VCaP (cell line): Measurements from ENCODE around the gene PMEPA1.

Experiments
- H3K27ac ChIP-seq: fragments of 450-650 bp; 2 replicates; pipeline ENCODE4 v1.5.1; 2017
- TF ChIP-seq, protein P1 (sequence below): fragments of 450-650 bp; conservative IDR thresholded peaks from 2 replicates; pipeline ENCODE4 v1.5.1; 2017; ENCODE audit warnings: mild to moderate bottlenecking, moderate library complexity

Gene PMEPA1, protein sequence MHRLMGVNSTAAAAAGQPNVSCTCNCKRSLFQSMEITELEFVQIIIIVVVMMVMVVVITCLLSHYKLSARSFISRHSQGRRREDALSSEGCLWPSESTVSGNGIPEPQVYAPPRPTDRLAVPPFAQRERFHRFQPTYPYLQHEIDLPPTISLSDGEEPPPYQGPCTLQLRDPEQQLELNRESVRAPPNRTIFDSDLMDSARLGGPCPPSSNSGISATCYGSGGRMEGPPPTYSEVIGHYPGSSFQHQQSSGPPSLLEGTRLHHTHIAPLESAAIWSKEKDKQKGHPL

DNA sequence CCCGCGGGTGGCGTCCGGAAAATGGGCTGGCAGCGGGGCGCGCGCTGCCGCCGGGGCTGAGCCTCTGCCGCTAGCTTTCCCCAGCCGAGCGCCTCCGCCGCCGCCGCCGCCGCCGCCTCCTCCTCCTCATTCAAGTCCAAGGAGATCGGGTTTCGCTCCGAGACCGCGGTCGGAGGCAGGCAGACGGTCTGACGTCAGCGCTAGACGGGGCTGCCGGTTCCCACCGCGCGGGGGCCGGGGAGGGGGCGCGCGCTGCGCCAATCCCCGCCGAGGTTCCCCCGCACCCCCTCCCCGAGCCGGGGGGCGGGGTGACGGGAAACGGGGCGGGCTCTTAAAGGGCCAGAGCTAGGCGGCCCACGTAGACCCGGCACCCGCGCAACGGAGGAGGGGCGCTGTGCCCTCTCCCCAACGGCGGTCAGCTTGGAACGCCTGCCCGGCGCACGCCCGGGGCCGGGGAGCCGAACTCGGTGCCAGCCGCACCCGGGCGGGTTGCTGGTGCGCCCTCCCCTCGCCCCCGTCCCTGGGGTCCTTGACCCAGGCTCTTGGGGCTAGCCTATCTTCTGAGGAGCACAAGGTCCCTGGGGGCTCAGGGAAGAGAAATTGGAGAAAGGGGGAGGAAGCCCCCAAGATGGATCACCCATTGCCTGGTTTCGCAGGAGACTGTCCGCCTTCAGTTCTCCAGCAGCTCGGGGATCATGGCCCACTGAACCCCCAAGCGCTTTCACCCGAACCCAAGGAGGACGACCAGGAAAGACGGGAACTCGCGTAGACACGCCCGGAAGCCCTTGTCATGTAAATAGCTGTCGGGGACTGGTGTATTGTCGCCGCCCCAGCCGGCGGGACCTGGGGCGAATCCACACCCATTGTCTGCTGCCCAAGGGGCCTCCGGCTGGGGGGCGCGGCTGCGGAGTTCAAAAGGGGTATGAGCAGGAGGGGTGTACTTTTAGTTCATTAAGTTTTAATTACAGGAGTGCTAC lies at the start of gene PMEPA1:
PMEPA1 (minus strand) TSS at position 193 of the 977 bp plus-strand sequence. CDS start 433 bp downstream, outside the sequence.
- H3K27ac ChIP-seq, result peak within 1 kb of the TSS; percentile 99
- TF ChIP-seq, protein P1, sequence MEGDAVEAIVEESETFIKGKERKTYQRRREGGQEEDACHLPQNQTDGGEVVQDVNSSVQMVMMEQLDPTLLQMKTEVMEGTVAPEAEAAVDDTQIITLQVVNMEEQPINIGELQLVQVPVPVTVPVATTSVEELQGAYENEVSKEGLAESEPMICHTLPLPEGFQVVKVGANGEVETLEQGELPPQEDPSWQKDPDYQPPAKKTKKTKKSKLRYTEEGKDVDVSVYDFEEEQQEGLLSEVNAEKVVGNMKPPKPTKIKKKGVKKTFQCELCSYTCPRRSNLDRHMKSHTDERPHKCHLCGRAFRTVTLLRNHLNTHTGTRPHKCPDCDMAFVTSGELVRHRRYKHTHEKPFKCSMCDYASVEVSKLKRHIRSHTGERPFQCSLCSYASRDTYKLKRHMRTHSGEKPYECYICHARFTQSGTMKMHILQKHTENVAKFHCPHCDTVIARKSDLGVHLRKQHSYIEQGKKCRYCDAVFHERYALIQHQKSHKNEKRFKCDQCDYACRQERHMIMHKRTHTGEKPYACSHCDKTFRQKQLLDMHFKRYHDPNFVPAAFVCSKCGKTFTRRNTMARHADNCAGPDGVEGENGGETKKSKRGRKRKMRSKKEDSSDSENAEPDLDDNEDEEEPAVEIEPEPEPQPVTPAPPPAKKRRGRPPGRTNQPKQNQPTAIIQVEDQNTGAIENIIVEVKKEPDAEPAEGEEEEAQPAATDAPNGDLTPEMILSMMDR, result peak; percentile 21

DNA sequence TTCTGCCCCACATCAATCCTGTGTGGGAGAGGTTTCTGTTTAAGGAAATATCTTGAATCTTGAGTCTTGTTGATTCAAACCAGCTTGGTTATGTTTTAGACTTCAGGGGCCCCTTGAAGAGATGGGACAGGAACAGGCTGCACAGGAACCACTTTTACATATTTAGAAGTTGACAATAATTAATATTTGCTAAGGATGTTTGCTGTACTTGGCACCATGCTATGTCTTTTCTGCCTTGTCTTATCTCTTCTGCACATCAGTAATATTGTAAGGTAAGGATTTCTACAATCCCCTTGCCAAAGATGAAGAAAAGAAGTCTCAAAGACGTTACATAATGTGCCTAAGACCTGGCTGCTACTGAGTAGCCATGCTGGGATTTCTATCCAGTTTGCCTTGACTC lies 48.0 kb upstream of the PMEPA1 start:
- H3K27ac ChIP-seq, result peak overlapping the region; percentile 100
- TF ChIP-seq, protein P1, result no peak

DNA sequence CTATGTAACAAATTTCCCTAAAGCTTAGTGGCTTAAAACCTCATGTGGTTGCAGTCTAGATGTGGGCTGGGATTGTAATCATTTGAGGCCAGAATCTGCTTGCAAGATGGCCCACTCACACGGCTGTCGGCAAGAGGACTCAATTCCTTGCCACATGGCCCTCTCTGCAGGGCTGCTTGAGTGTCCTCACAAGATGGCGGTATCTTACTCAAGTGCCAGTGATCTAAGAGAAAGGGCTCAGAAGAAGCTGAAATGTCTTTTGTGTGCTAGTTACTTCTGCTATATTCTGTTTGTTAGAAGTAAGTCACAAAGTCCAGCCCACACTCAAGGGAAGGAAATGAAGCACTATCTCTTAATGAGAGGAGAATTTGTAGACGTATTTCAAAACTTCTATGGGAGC lies 47.1 kb upstream of the PMEPA1 start:
- peak overlapping the region; percentile 100 for H3K27ac ChIP-seq
- TF ChIP-seq, protein P1, result no peak

DNA sequence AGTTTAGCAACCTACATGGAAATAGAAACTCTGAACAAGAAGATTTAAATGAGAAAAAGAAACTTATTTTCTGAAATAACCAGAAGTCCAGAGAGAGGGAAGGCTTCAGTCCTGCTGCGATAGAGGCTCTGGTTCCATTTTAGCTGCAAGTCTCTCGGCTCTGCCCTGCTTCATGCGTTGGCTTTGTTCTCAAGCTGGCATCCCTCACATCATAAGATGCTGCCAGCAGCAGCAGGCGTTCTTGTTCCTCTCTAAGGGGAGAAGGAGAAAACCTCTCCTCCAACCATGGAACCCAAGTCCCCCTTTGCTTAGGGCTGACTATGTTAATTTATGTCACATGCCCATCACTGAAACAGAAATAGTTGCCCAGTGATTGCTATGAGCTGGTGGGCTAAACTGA lies 46.4 kb upstream of the PMEPA1 start:
- peak overlapping the region; percentile 100 for H3K27ac ChIP-seq
- TF ChIP-seq, protein P1, result no peak

DNA sequence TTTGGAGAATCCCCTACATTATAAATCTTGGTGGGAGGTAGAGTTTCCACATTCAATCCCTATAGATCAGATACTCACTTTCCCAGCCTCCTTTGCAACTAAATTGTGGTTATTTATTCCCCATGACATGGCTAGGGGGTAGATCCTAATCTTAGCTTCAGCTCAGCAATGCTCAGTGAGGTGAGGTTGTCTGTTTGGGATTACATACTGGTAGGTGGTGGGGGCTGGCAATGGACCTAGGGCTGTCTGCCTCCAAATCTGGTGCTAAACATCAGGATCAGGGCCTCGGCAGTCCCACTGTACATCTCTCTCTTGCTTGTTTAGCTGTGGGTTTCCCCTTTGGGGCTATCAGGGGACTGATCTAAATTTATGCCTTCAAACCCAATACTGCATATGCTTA lies 45.8 kb upstream of the PMEPA1 start:
- TF ChIP-seq, protein P1, result no peak
- peak overlapping the region; percentile 100 for H3K27ac ChIP-seq

DNA sequence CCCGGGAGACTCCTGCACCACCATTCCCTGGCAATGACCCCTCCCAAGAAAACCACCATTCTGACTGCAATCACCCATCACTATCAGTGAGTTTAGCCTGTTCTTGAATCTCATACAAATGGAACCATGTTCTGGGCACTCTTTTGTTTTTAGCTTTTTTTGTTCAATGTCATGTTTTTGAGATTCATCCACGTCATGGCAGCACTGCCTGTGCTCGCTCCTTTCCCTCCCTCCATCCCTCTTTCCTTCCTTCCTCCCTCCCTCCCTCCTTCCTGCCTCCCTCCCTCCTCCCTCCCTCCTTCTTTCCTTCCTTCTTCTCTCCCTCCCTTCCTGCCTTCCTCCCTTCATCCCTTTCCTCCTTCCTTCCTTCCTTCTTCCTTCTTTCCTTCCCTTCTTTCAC lies 44.4 kb upstream of the PMEPA1 start:
- TF ChIP-seq, protein P1, result no peak
- H3K27ac ChIP-seq, result peak overlapping the region; percentile 100
